Naive thymus-derived CD4-positive, alpha-beta T cell (primary cell): ENCODE data around the gene SERTAD2. TPM values are rescaled to one million over a fixed set of nuclear protein-coding genes. Genes with fewer than 3 reads are reported as not detected.

Experiments
- ATAC-seq: fragments of 150-1000 bp; cut with Tn5 transposase; 2 replicates; pipeline ENCODE4 v1.10.0; 2021; ENCODE audit warnings: mild to moderate bottlenecking, moderate library complexity
- CTCF ChIA-PET: fragments of 350-600 bp; sonication (Branson Sonifier 250); formaldehyde crosslinking; loops from one replicate; lab custom pipeline; 2021; ENCODE audit warnings: antibody characterized with exemption; lab: Charles Lee
- POLR2A ChIA-PET: fragments of 350-600 bp; sonication (Branson Sonifier 250); formaldehyde crosslinking; loops from one replicate; lab custom pipeline; 2021; ENCODE audit warnings: antibody characterized with exemption, inconsistent platforms; lab: Charles Lee
- DNase-seq, 9 donors: peaks; one replicate each; pipeline versions ENCODE4 v3.0.0 to v3.0.0-alpha.2; 2020 to 2022; ENCODE audit warnings: mixed read lengths in 1 of 9
- H3K27ac ChIP-seq: one replicate; pipeline ENCODE4 v1.7.0; 2013; ENCODE audit warnings: mild to moderate bottlenecking, low read depth, low read length, moderate library complexity
- H3K27me3 ChIP-seq, 2 donors: one replicate each; pipeline ENCODE4 v1.7.0; 2013; ENCODE audit warnings: low read length in 2 of 2, mild to moderate bottlenecking in 2 of 2, moderate library complexity in 2 of 2; ENCODE audit not compliant: control insufficient read depth in 2 of 2, insufficient read depth in 2 of 2
- H3K36me3 ChIP-seq, 3 experiments: 1 replicate in 2 of 3; 2 replicates in 1 of 3; pipeline ENCODE4 v1.7.0; 2013; ENCODE audit warnings: low read length in 3 of 3, mild to moderate bottlenecking in 3 of 3, moderate library complexity in 1 of 3; ENCODE audit not compliant: insufficient read depth in 3 of 3, control insufficient read depth in 2 of 3
- H3K4me1 ChIP-seq, 2 donors: one replicate each; pipeline ENCODE4 v1.7.0; 2013; ENCODE audit warnings: low read length in 2 of 2, mild to moderate bottlenecking in 2 of 2, moderate library complexity in 1 of 2; ENCODE audit not compliant: control insufficient read depth in 2 of 2, insufficient read depth in 2 of 2
- H3K4me3 ChIP-seq: 2 replicates; pipeline ENCODE4 v1.7.0; 2013; ENCODE audit warnings: mild to moderate bottlenecking, low read length
- H3K9me3 ChIP-seq, 3 experiments: 1 replicate in 2 of 3; 2 replicates in 1 of 3; pipeline ENCODE4 v1.7.0; 2013; ENCODE audit warnings: low read length in 3 of 3; ENCODE audit not compliant: control insufficient read depth in 2 of 3
- H3K27ac Mint-ChIP-seq, 9 donors: one replicate each; pipeline ENCODE4 v1.8.0; 2020 to 2022; ENCODE audit warnings: mixed read lengths in 9 of 9, mild to moderate bottlenecking in 8 of 9, moderate library complexity in 5 of 9, inconsistent platforms in 2 of 9
- H3K27me3 Mint-ChIP-seq, 5 donors: one replicate each; pipeline ENCODE4 v1.8.0; 2021 to 2022; ENCODE audit warnings: mixed read lengths in 5 of 5, mild to moderate bottlenecking in 1 of 5
- H3K36me3 Mint-ChIP-seq, 5 donors: one replicate each; pipeline ENCODE4 v1.8.0; 2020 to 2022; ENCODE audit warnings: mixed read lengths in 5 of 5, mild to moderate bottlenecking in 3 of 5, inconsistent platforms in 1 of 5
- H3K4me1 Mint-ChIP-seq, 7 donors: one replicate each; pipeline ENCODE4 v1.8.0; 2020 to 2022; ENCODE audit warnings: mixed read lengths in 7 of 7, mild to moderate bottlenecking in 3 of 7, inconsistent platforms in 1 of 7
- H3K4me3 Mint-ChIP-seq, 10 donors: one replicate each; pipeline ENCODE4 v1.8.0; 2020 to 2022; ENCODE audit warnings: mild to moderate bottlenecking in 10 of 10, mixed read lengths in 10 of 10, moderate library complexity in 6 of 10, inconsistent platforms in 2 of 10
- H3K9me3 Mint-ChIP-seq, 11 donors: one replicate each; pipeline ENCODE4 v1.8.0; 2020 to 2022; ENCODE audit warnings: mixed read lengths in 11 of 11, mild to moderate bottlenecking in 4 of 11, inconsistent platforms in 1 of 11, moderate library complexity in 1 of 11
- intact Hi-C, 2 donors: fragments of 100-400 bp; cut with micrococcal nuclease; formaldehyde crosslinking; loops; one replicate each; pipeline ENCODE4 v1.15.1; 2023
- polyA plus RNA-seq, 2 donors: library from polyadenylated mRNA; unstranded; fragments of 300-500 nt; fragmentation: Illumina TruSeq; gene quantifications; one replicate each; pipeline ENCODE4 v1.2.3, GENCODE V29; 2021
- total RNA-seq, 6 experiments: library from RNA in 5 of 6; stranded (reverse) in 5 of 6; gene quantifications; 1 replicate in 5 of 6; 2 replicates in 1 of 6; pipeline ENCODE4 v1.2.3 and lab custom pipeline; 2021 to 2026

SERTAD2 gene
- total and polyA plus RNA-seq, 7 experiments from 2014 or later: 5.2 to 43.8 (median 35.0) TPM

DNA sequence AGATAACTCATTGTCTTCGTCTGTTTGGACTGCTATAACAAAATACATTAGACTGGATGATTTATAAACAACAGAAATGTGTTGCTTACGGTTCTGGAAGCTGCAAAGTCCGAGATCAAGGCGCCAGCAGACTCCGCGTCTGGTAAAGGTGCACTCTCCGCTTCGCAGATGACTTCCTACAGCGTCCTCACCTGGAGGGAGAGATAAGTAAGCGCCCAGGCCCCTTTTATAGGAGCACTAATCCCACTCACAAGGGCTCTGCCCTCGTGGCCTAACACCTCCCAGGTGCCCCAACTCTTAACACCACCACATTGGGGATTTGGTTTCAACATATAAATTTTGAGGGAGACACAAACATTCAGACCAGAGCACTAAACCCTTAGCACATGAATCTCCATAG, 51.3 kb downstream of the SERTAD2 start:
- Histone ChIP-seq H3K27me3 (no peaks in the 10 kb centered on the region), H3K9me3 (no peaks in the 10 kb centered on the region), H3K27ac (no peak overlapping the region), H3K4me1 (peaks cover 8 to 12% of the 10 kb centered on the region in 2 donors), H3K4me3 (no peak overlapping the region), H3K36me3 (no peaks in the 10 kb centered on the region)
- no peak for DNase-seq
- no peak overlapping the region for H3K27ac Mint-ChIP-seq
- intact Hi-C loops: loop anchor here in 1 of 2 donors (10.0 kb wide), 1 partner anchor 452 kb away; the partner anchor contains the start of gene CEP68
- H3K4me1 Mint-ChIP-seq: peaks cover 0 to 30% (median 15%) of the 10 kb centered on the region in 7 donors
- no peak overlapping the region for H3K4me3 Mint-ChIP-seq
- ChIA-PET POLR2A (no interaction called here), CTCF (no interaction called here)
- peaks cover 0 to 11% (median 0%) of the 10 kb centered on the region in 5 donors for H3K36me3 Mint-ChIP-seq
- H3K9me3 Mint-ChIP-seq: peaks cover 0 to 10% (median 0%) of the 10 kb centered on the region in 11 donors
- no peaks in the 10 kb centered on the region for H3K27me3 Mint-ChIP-seq
- ATAC-seq: no peak

DNA sequence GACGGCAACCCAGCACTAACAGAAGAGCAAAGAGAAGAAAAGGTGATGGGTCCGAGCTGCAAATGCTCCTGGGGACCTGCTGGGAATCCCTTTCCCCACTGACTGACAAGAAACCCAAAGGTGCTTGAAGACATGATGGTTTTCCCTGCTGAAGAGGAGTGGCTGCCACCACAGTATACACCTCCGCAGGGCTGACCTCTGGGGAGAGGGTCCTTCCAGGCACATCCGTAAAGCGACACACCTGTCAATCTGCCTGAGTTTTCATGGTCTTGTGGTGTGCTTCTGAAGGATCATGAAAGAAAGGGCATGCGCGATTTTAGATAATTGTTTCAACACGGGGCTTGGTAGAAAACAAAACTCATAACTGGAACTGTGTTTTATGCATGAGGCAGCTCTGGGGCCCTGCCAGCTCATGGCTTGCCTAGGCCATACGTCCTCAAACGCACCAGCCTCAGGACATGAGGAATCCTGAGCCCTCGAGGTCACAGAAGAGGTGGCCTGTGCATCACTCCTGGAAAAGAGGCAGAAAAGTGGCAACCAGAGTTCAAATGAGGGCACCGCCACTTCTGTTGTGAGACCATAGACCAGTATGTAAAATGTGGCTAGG, 51.8 kb downstream of the SERTAD2 start:
- no peak for ATAC-seq
- ChIA-PET POLR2A (no interaction called here), CTCF (no interaction called here)
- no peak overlapping the region for H3K27ac ChIP-seq
- peaks cover 4 to 6% of the 10 kb centered on the region in 2 donors for H3K4me1 ChIP-seq
- Mint-ChIP-seq H3K27me3 (no peaks in the 10 kb centered on the region), H3K9me3 (peaks cover 0 to 10% (median 0%) of the 10 kb centered on the region in 11 donors), H3K36me3 (peaks cover 0 to 11% (median 0%) of the 10 kb centered on the region in 5 donors), H3K4me3 (no peak overlapping the region), H3K27ac (no peak overlapping the region), H3K4me1 (peaks cover 0 to 26% (median 9%) of the 10 kb centered on the region in 7 donors)
- intact Hi-C loops: loop anchor here in 1 of 2 donors (10.0 kb wide), 1 partner anchor 453 kb away; the partner anchor contains the start of gene CEP68
- DNase-seq: no peak
- H3K9me3 ChIP-seq: no peaks in the 10 kb centered on the region
- no peak overlapping the region for H3K4me3 ChIP-seq
- no peaks in the 10 kb centered on the region for H3K36me3 ChIP-seq
- H3K27me3 ChIP-seq: no peaks in the 10 kb centered on the region

DNA sequence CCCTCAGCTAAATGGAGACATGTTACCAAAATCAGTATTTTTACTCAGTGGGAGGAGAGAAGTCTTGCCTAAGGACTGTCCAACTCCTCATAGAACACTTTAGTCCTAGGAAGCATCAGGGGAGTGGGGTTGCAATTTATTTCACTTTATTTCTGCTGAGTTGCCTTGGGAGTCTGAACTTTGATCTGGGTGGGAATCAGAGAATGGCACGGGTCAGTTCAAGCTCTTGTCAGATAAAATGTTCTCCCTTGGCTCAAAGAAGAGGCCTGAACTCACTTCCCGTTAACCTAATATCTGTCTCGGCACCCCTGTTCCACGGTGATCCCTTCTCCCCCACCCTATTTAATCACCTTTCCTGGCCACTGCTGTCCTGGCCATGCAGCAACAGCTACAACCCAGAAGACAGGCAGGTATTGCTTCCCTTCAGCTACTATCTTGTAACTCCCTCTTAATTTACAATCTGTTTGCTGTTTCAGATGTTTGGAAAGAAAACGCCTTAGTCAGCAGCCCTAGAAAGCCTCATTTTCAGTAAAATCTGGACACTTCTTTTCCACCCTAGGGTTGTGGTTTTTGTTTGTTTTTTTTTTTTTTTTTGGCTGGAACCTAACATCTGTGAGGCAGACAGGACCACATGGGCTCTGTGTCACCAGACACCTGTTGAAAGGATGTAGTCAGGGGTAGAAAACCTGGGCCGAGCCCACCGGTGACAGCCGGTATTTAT, 52.5 kb downstream of the SERTAD2 start:
- intact Hi-C loops: loop anchor here in 1 of 2 donors (10.0 kb wide), 1 partner anchor 454 kb away; the partner anchor contains the start of gene CEP68
- Mint-ChIP-seq H3K36me3 (peaks cover 0 to 11% (median 0%) of the 10 kb centered on the region in 5 donors), H3K27ac (no peak overlapping the region), H3K4me1 (peaks cover 0 to 19% (median 4%) of the 10 kb centered on the region in 7 donors), H3K27me3 (no peaks in the 10 kb centered on the region), H3K4me3 (no peak overlapping the region), H3K9me3 (peaks cover 0 to 10% (median 0%) of the 10 kb centered on the region in 11 donors)
- CTCF ChIA-PET: interaction anchor here (0.6 to 0.7 kb wide), 2 partner anchors 14 to 275 kb away, joined by 4 to 6 read pairs; no protein-coding TSS in a partner anchor
- no peaks in the 10 kb centered on the region for H3K4me1 ChIP-seq
- DNase-seq (no peak), ATAC-seq (no peak)
- H3K4me3 ChIP-seq: no peak overlapping the region
- no peak overlapping the region for H3K27ac ChIP-seq
- POLR2A ChIA-PET: no interaction called here
- H3K36me3 ChIP-seq: no peaks in the 10 kb centered on the region
- no peaks in the 10 kb centered on the region for H3K9me3 ChIP-seq
- H3K27me3 ChIP-seq: no peaks in the 10 kb centered on the region

DNA sequence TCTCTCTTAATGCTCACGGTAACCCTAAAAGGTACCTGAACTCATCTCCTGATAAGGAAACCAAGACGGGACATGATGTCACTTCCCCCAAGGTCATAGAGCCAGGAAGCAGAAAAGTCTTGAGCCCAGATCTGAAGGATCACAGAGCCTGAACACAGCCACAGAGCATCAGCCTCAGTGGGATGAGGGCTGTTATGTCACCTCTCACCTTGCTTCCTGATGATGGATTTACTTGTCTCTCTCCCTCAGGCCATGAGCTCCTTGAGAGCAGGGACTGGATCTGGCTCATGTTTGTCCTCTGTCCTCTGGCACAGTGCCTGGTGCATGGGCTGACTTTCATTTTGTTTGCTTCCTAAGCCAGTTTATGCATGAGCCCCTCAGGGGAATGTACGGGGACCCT, 54.2 kb downstream of the SERTAD2 start:
- Histone ChIP-seq H3K27me3 (no peaks in the 10 kb centered on the region), H3K9me3 (no peaks in the 10 kb centered on the region), H3K36me3 (no peaks in the 10 kb centered on the region), H3K4me1 (no peaks in the 10 kb centered on the region), H3K27ac (no peak overlapping the region), H3K4me3 (no peak overlapping the region)
- intact Hi-C loops: no loop called here
- peaks cover 0 to 10% (median 0%) of the 10 kb centered on the region in 5 donors for H3K36me3 Mint-ChIP-seq
- ChIA-PET POLR2A (interaction anchor here (1.5 kb wide), 1 partner anchor 10 kb away, joined by 3 read pairs; no protein-coding TSS in a partner anchor), CTCF (interaction anchor here (0.8 to 2.2 kb wide), 3 partner anchors 9 to 47 kb away, joined by 3 to 8 read pairs (median 3); no protein-coding TSS in a partner anchor)
- peak overlapping the region in 4 of 9 donors; percentile 2 to 36 (median 22) for H3K27ac Mint-ChIP-seq
- H3K4me1 Mint-ChIP-seq: peaks cover 0 to 14% (median 3%) of the 10 kb centered on the region in 7 donors
- ATAC-seq (no peak), DNase-seq (no peak)
- H3K27me3 Mint-ChIP-seq: no peaks in the 10 kb centered on the region
- H3K9me3 Mint-ChIP-seq: peaks cover 0 to 6% (median 0%) of the 10 kb centered on the region in 11 donors
- no peak overlapping the region for H3K4me3 Mint-ChIP-seq

DNA sequence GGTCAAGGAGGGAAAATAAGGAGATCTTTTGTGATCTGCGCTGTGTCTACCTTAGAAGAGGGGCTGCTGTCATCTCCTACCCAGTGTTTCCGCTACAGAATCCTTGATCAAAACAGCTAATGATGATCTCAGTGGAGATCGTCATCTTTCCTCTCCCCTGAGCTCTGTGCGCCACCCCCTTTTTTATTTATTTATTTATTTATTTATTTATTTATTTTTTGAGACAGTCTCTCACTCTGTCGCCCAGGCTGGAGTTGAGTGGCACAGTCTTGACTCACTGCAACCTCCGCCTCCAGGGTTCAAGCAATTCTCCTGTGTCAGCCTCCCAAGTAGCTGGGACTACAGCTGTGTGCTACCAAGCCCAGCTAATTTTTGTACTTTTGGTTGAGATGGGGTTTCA, 55.5 kb downstream of the SERTAD2 start:
- POLR2A ChIA-PET: interaction anchor here (0.5 to 1.5 kb wide), 2 partner anchors 11 to 20 kb away, joined by 3 read pairs; no protein-coding TSS in a partner anchor
- no peaks in the 10 kb centered on the region for H3K27me3 Mint-ChIP-seq
- H3K27ac Mint-ChIP-seq: peak overlapping the region in 1 of 9 donors; percentile 30
- DNase-seq (no peak), ATAC-seq (no peak)
- H3K36me3 ChIP-seq: no peaks in the 10 kb centered on the region
- intact Hi-C loops: no loop called here
- H3K27me3 ChIP-seq: no peaks in the 10 kb centered on the region
- H3K4me1 Mint-ChIP-seq: peaks cover 0 to 14% (median 3%) of the 10 kb centered on the region in 7 donors
- no peaks in the 10 kb centered on the region for H3K9me3 ChIP-seq
- H3K27ac ChIP-seq: no peak overlapping the region
- no peaks in the 10 kb centered on the region for H3K9me3 Mint-ChIP-seq
- CTCF ChIA-PET: interaction anchor here (0.6 to 2.2 kb wide), 2 partner anchors 12 to 236 kb away, joined by 3 to 8 read pairs; no protein-coding TSS in a partner anchor
- H3K4me3 Mint-ChIP-seq: no peak overlapping the region
- H3K36me3 Mint-ChIP-seq: peaks cover 0 to 4% (median 0%) of the 10 kb centered on the region in 5 donors
- no peaks in the 10 kb centered on the region for H3K4me1 ChIP-seq
- H3K4me3 ChIP-seq: no peak overlapping the region

DNA sequence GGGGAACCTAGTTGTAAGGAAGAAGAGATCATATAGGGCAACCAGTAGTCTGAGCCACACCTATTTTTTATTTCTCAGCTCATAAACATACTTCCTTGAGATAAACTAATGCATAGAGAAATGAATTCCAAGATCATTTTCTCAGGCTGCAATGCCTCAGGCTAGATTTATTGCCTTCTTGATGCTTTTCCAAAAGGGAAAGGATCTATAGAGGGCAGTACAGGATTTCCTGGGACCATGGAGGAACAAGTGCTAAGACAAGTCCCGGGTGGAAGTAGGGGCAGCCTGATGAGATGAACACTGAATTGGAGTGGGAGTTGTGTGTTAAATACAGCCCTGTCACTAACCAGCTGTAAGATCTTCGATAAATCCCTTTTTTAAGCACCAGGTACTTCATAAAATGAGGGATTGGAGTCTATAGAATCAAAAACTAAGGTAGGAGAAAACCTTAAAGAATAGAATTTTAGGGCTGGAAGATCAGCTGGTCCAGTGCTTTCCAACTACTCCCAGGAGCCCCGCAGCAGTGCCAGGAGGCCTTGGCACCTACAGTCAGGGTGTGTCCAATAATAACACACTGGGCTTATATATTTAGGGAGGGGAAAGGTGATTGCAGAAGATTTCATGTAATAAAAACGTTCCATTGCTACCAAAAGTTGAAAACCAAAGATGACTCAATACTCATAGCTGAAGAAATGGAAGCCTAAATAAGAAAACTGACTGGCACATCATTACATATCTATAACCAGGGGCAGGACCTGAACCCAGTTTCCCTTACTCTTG, 58.1 kb downstream of the SERTAD2 start:
- Histone ChIP-seq H3K4me1 (no peaks in the 10 kb centered on the region), H3K9me3 (no peaks in the 10 kb centered on the region), H3K27ac (no peak overlapping the region), H3K4me3 (no peak overlapping the region), H3K27me3 (no peaks in the 10 kb centered on the region), H3K36me3 (peaks cover 0 to 19% (median 3%) of the 10 kb centered on the region in 3 experiments)
- peak overlapping the region in 2 of 9 donors; percentile 26 to 55 for H3K27ac Mint-ChIP-seq
- ChIA-PET POLR2A (interaction anchor here (0.6 to 1.1 kb wide), 2 partner anchors 58 to 270 kb away, joined by 3 read pairs; partner anchors contain the start of gene SERTAD2), CTCF (no interaction called here)
- no peak overlapping the region for H3K4me3 Mint-ChIP-seq
- H3K27me3 Mint-ChIP-seq: no peaks in the 10 kb centered on the region
- DNase-seq (no peak), ATAC-seq (no peak)
- no peaks in the 10 kb centered on the region for H3K9me3 Mint-ChIP-seq
- H3K4me1 Mint-ChIP-seq: peaks cover 0 to 16% (median 5%) of the 10 kb centered on the region in 7 donors
- H3K36me3 Mint-ChIP-seq: peaks cover 4 to 15% (median 15%) of the 10 kb centered on the region in 5 donors
- intact Hi-C loops: no loop called here
